Trophoblast cell (in vitro differentiated cells and primary cell): ENCODE measurements around the gene ECEL1.

Experiments used
- DNase-seq, 2 donors: peaks; one replicate each; pipeline ENCODE4 v3.0.0-alpha.2; 2016
- H2AFZ ChIP-seq: 2 replicates; pipeline ENCODE4 v1.6.1; 2013; ENCODE audit warnings: low read length, moderate library complexity, mild to moderate bottlenecking; ENCODE audit not compliant: insufficient read depth, poor library complexity
- H2AK5ac ChIP-seq: 2 replicates; pipeline ENCODE4 v1.6.1; 2013; ENCODE audit warnings: mild to moderate bottlenecking, low read length
- H2BK120ac ChIP-seq: 2 replicates; pipeline ENCODE4 v1.6.1; 2013; ENCODE audit warnings: low read length, mild to moderate bottlenecking, moderate library complexity; ENCODE audit not compliant: insufficient read depth, poor library complexity
- H2BK12ac ChIP-seq: 2 replicates; pipeline ENCODE4 v1.6.1; 2013; ENCODE audit warnings: mild to moderate bottlenecking, low read length, moderate library complexity
- H2BK5ac ChIP-seq: 2 replicates; pipeline ENCODE4 v1.6.1; 2013; ENCODE audit warnings: low read length, low read depth, moderate library complexity, mild to moderate bottlenecking; ENCODE audit not compliant: poor library complexity
- H3K14ac ChIP-seq: 2 replicates; pipeline ENCODE4 v1.6.1; 2013; ENCODE audit warnings: mild to moderate bottlenecking, low read length
- H3K18ac ChIP-seq: 2 replicates; pipeline ENCODE4 v1.6.1; 2013; ENCODE audit warnings: mild to moderate bottlenecking, low read length
- H3K23ac ChIP-seq: 2 replicates; pipeline ENCODE4 v1.6.1; 2013; ENCODE audit warnings: low read length
- H3K27ac ChIP-seq: 2 replicates; pipeline ENCODE4 v1.5.1; 2013; ENCODE audit warnings: low read depth, mild to moderate bottlenecking, inconsistent platforms, low read length, moderate library complexity
- H3K27me3 ChIP-seq: 2 replicates; pipeline ENCODE4 v1.6.1; 2013; ENCODE audit warnings: inconsistent platforms, mild to moderate bottlenecking, low read length, moderate library complexity; ENCODE audit not compliant: insufficient read depth
- H3K36me3 ChIP-seq, 2 experiments: 1 replicate in 1 of 2; 2 replicates in 1 of 2; pipeline ENCODE4 v1.6.1; 2013; ENCODE audit warnings: low read length in 2 of 2, mild to moderate bottlenecking in 2 of 2, moderate library complexity in 1 of 2; ENCODE audit not compliant: insufficient read depth in 2 of 2, control insufficient read depth in 1 of 2
- H3K4ac ChIP-seq: 2 replicates; pipeline ENCODE4 v1.6.1; 2013; ENCODE audit warnings: low read depth, mild to moderate bottlenecking, low read length, moderate library complexity
- H3K4me1 ChIP-seq, 2 experiments: 1 replicate in 1 of 2; 2 replicates in 1 of 2; pipeline ENCODE4 v1.6.1; 2013; ENCODE audit warnings: low read length in 2 of 2, mild to moderate bottlenecking in 2 of 2, moderate library complexity in 1 of 2; ENCODE audit not compliant: insufficient read depth in 2 of 2, control insufficient read depth in 1 of 2
- H3K4me2 ChIP-seq: 2 replicates; pipeline ENCODE4 v1.6.1; 2013; ENCODE audit warnings: inconsistent platforms, mild to moderate bottlenecking, low read length, moderate library complexity
- H3K4me3 ChIP-seq: 2 replicates; pipeline ENCODE4 v1.5.1; 2013; ENCODE audit warnings: mild to moderate bottlenecking, low read depth, low read length, inconsistent platforms
- H3K79me1 ChIP-seq: one replicate; pipeline ENCODE4 v1.6.1; 2013; ENCODE audit warnings: low read length
- H3K79me2 ChIP-seq: 2 replicates; pipeline ENCODE4 v1.6.1; 2013; ENCODE audit warnings: low read length, mild to moderate bottlenecking; ENCODE audit not compliant: control insufficient read depth, insufficient read depth, poor library complexity
- H3K9ac ChIP-seq: 2 replicates; pipeline ENCODE4 v1.6.1; 2013; ENCODE audit warnings: mild to moderate bottlenecking, low read length
- H3K9me3 ChIP-seq: 2 replicates; pipeline ENCODE4 v1.6.1; 2013; ENCODE audit warnings: low read depth, mild to moderate bottlenecking, control low read depth, inconsistent platforms, low read length; ENCODE audit not compliant: insufficient read depth
- H4K12ac ChIP-seq: 2 replicates; pipeline ENCODE4 v1.6.1; 2013; ENCODE audit warnings: low read depth, mild to moderate bottlenecking, low read length, moderate library complexity
- H4K8ac ChIP-seq: 2 replicates; pipeline ENCODE4 v1.6.1; 2013; ENCODE audit warnings: low read depth, mild to moderate bottlenecking, low read length, moderate library complexity
- H4K91ac ChIP-seq: one replicate; pipeline ENCODE4 v1.6.1; 2013; ENCODE audit warnings: low read depth, mild to moderate bottlenecking, low read length, moderate library complexity
- WGBS: extraction: QIAGEN DNeasy Blood & Tissue Kit; methylation state at CpG from one replicate; pipeline ENCODE4 v1.1.7; 2013; ENCODE audit warnings: missing lambda C conversion rate; ENCODE audit not compliant: insufficient read length, insufficient coverage; ENCODE audit errors: extremely low coverage; 5-methylcytosine and 5-hydroxymethylcytosine counted together

The ECEL1 gene

GRCh38 chr2:232501331-232501771 lies 13.7 kb upstream of the ECEL1 start:
- WGBS, result no CpG with 5 or more reads among the region's 9 CpGs
- no peak overlapping the region for H3K18ac ChIP-seq
- H2BK5ac ChIP-seq, result no peak overlapping the region

GRCh38 chr2:232498452-232498851 lies 10.8 kb upstream of the ECEL1 start:
- Histone ChIP-seq H3K27me3 (peaks cover 10% of the 10 kb centered on the region), H3K79me2 (no peaks in the 10 kb centered on the region)
- WGBS, result 100% methylated on average over 1 of the region's 3 CpGs

More at GRCh38 chr2:232501331-232501771, 13.7 kb upstream of the ECEL1 start:
- H3K79me2 ChIP-seq, result no peaks in the 10 kb centered on the region
- H3K4ac ChIP-seq, result no peak overlapping the region
- no peak overlapping the region for H4K12ac ChIP-seq
- no peak overlapping the region for H2AK5ac ChIP-seq
- no peak overlapping the region for H3K23ac ChIP-seq
- H3K27me3 ChIP-seq, result peaks cover 31% of the 10 kb centered on the region
- no peak overlapping the region for H3K4me3 ChIP-seq
- no peak overlapping the region for H2BK12ac ChIP-seq
- no peak overlapping the region for H3K27ac ChIP-seq
- H2BK120ac ChIP-seq, result no peak overlapping the region
- H4K8ac ChIP-seq, result no peak overlapping the region
- no peak overlapping the region for H3K9ac ChIP-seq
- no peaks in the 10 kb centered on the region for H3K36me3 ChIP-seq
- H3K14ac ChIP-seq, result no peak overlapping the region
- H4K91ac ChIP-seq, result no peak overlapping the region
- H3K79me1 ChIP-seq, result no peaks in the 10 kb centered on the region
- no peak for DNase-seq
- peaks cover 10% of the 10 kb centered on the region for H3K9me3 ChIP-seq
- peaks cover 0 to 8% of the 10 kb centered on the region in 2 experiments for H3K4me1 ChIP-seq
- no peak overlapping the region for H2AFZ ChIP-seq
- H3K4me2 ChIP-seq, result no peak overlapping the region

GRCh38 chr2:232497348-232497747 lies 9.7 kb upstream of the ECEL1 start:
- no peak overlapping the region for H2BK12ac ChIP-seq
- no peak for DNase-seq
- no peak overlapping the region for H4K91ac ChIP-seq
- H2AK5ac ChIP-seq, result no peak overlapping the region
- H3K9ac ChIP-seq, result no peak overlapping the region
- H3K27me3 ChIP-seq, result peaks cover under 1% of the 10 kb centered on the region
- no peak overlapping the region for H4K12ac ChIP-seq
- H3K9me3 ChIP-seq, result peaks cover 9% of the 10 kb centered on the region
- H3K14ac ChIP-seq, result no peak overlapping the region
- no peak overlapping the region for H4K8ac ChIP-seq
- H3K27ac ChIP-seq, result no peak overlapping the region
- no peaks in the 10 kb centered on the region for H3K79me2 ChIP-seq
- H2AFZ ChIP-seq, result no peak overlapping the region
- no peaks in the 10 kb centered on the region for H3K36me3 ChIP-seq
- H3K23ac ChIP-seq, result no peak overlapping the region
- no peak overlapping the region for H3K4ac ChIP-seq
- H2BK5ac ChIP-seq, result no peak overlapping the region
- no peak overlapping the region for H2BK120ac ChIP-seq
- no peak overlapping the region for H3K18ac ChIP-seq
- no peak overlapping the region for H3K4me3 ChIP-seq
- H3K4me2 ChIP-seq, result no peak overlapping the region
- WGBS, result no CpG with 5 or more reads among the region's 13 CpGs
- H3K79me1 ChIP-seq, result no peaks in the 10 kb centered on the region
- H3K4me1 ChIP-seq, result no peaks in the 10 kb centered on the region

More at GRCh38 chr2:232498452-232498851, 10.8 kb upstream of the ECEL1 start:
- Histone ChIP-seq H3K14ac (no peak overlapping the region), H2BK12ac (no peak overlapping the region), H4K8ac (no peak overlapping the region), H4K12ac (no peak overlapping the region), H3K18ac (no peak overlapping the region), H3K27ac (no peak overlapping the region), H4K91ac (no peak overlapping the region), H3K23ac (no peak overlapping the region), H3K9me3 (peaks cover 8% of the 10 kb centered on the region), H2AK5ac (no peak overlapping the region), H3K4me1 (peaks cover 0 to 7% of the 10 kb centered on the region in 2 experiments), H3K4me2 (no peak overlapping the region), H3K4ac (no peak overlapping the region), H3K4me3 (no peak overlapping the region), H2BK5ac (no peak overlapping the region), H3K36me3 (no peaks in the 10 kb centered on the region), H2AFZ (no peak overlapping the region), H2BK120ac (no peak overlapping the region), H3K9ac (no peak overlapping the region), H3K79me1 (no peaks in the 10 kb centered on the region)
- DNase-seq, result no peak

- WGBS, result no CpG with 5 or more reads among the region's 20 CpGs
- Histone ChIP-seq H4K8ac (no peak overlapping the region), H3K79me1 (no peaks in the 10 kb centered on the region), H3K27ac (no peak overlapping the region), H4K91ac (no peak overlapping the region), H4K12ac (no peak overlapping the region), H2BK12ac (no peak overlapping the region), H2AFZ (no peak overlapping the region), H3K79me2 (no peaks in the 10 kb centered on the region), H3K18ac (no peak overlapping the region), H2BK120ac (no peak overlapping the region), H2BK5ac (no peak overlapping the region), H3K23ac (no peak overlapping the region), H3K36me3 (no peaks in the 10 kb centered on the region), H3K4me1 (no peaks in the 10 kb centered on the region), H3K27me3 (no peaks in the 10 kb centered on the region), H3K9me3 (peaks cover 9% of the 10 kb centered on the region), H3K4me2 (no peak overlapping the region), H3K14ac (no peak overlapping the region), H3K4me3 (no peak overlapping the region), H3K4ac (no peak overlapping the region), H3K9ac (no peak overlapping the region), H2AK5ac (no peak overlapping the region)
- no peak for DNase-seq
Observed at GRCh38 chr2:232496501-232497270, 9.1 kb upstream of the ECEL1 start.
